IPS-18a (cell line): ENCODE data around the gene RYR1.
A peak's percentile ranks its signal among the peaks of the same experiment; 100 is the strongest.

Source experiments
- H3K27ac ChIP-seq: one replicate; pipeline ENCODE4 v1.5.1; 2013; ENCODE audit warnings: low read length
- H3K27me3 ChIP-seq: one replicate; pipeline ENCODE4 v1.6.1; 2013; ENCODE audit warnings: mild to moderate bottlenecking, low read length; ENCODE audit not compliant: control insufficient read depth, insufficient read depth
- H3K36me3 ChIP-seq: one replicate; pipeline ENCODE4 v1.6.1; 2013; ENCODE audit warnings: low read depth, low read length; ENCODE audit not compliant: control insufficient read depth
- H3K4me1 ChIP-seq: one replicate; pipeline ENCODE4 v1.6.1; 2013; ENCODE audit warnings: low read depth, low read length; ENCODE audit not compliant: control insufficient read depth
- H3K4me3 ChIP-seq: one replicate; pipeline ENCODE4 v1.5.1; 2013; ENCODE audit warnings: low read length
- H3K9ac ChIP-seq: one replicate; pipeline ENCODE4 v1.6.1; 2013; ENCODE audit warnings: mild to moderate bottlenecking, low read length, moderate library complexity
- H3K9me3 ChIP-seq: one replicate; pipeline ENCODE4 v1.6.1; 2013; ENCODE audit warnings: low read depth, low read length; ENCODE audit not compliant: control insufficient read depth

RYR1 gene

DNA sequence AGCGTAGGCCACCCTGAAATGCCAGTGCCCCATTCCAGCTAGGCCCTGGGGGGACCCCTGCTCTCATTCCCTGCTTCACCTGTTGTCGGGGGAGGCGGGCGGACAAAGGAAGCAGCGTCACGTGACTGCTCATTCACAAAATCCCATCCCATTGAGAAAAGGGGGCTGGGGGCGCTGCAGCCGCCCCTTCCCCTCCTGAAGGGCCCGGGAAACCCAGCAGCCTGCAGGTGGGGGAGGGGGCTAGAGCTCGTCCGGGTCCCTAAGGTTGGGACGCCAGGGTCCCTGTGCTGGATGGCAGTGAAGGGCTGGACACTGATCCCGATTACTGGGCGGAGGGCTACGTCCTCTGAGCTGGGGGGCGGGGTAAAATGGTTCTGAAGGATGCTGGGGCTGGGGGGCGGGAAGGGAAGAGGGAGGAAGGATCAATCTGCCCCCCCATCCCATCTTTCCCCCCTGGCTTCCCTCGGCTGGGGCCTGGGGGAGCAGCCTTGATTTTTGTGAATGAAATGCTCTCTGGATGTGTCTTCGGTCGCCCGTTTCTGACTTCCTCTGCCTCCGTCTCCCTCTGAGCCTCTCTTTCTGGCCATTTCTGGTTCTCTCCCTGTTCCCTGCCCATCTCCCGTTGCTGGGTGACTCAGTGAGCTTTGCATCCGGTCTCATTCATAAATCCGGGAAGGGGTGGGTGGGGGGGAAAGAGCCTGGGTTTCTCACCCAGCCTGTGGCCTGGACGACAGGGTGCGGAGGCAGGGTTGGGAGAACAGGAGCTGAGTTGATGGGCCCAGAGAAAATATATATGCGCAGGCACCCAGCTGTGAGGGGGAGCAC is 44.2 kb upstream of the RYR1 start:
- Histone ChIP-seq H3K36me3 (peaks cover 5% of the 10 kb centered on the region), H3K4me3 (peak overlapping the region; percentile 97), H3K4me1 (peaks cover 14% of the 10 kb centered on the region), H3K9ac (peak overlapping the region; percentile 87), H3K27ac (peak overlapping the region; percentile 73), H3K27me3 (no peaks in the 10 kb centered on the region), H3K9me3 (no peaks in the 10 kb centered on the region)

DNA sequence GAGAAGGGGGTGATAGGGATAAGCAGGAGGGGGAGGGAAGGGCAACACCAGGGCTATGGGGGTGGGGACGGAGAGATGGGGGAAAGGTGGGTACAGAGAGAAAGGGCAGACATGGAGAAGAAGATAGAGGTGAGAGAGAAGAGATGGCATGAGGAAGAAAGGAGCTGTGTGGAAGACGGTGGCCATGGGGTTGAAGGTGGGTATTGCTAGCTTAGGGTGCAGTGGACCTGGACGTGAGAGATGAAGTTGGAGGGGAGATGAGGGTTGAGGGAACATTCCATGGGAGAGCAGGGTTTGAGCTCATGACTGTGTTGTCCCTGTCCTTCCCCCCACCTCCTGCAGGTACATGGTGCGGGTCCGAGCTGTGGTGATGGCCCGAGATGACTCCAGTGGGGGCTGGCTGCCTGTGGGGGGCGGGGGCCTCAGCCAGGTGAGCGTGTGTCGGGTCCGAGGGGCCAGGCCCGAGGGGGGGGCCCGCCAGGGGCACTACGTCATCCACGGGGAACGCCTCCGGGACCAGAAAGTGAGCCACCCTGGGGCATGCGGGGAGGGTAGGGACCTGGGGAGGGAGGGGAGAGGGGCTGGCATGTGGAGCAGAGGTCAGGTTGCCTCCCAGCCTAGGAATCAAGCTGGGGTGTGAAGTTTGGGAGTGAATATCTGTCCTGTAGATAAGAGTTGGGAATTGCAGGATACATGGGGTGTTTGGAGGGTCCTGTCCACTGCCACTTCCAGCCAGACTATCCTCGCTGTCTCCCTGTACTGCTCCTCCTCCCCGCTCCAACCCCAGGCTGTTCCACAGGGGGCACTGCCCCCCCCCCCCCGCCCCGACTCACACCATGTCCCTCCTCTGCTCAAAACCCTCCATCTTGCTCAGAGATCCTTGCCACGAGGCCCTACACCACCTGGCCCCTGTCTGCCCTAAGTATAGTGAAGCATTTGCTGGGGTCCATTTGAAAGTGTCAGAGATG is 43.2 kb upstream of the RYR1 start:
- Histone ChIP-seq H3K4me3 (peak overlapping the region; percentile 97), H3K9ac (peak overlapping the region; percentile 87), H3K27ac (no peak overlapping the region), H3K9me3 (no peaks in the 10 kb centered on the region), H3K36me3 (peaks cover 5% of the 10 kb centered on the region), H3K27me3 (no peaks in the 10 kb centered on the region), H3K4me1 (peaks cover 14% of the 10 kb centered on the region)

GRCh38 chr19:38391911-38392464 is 41.5 kb upstream of the RYR1 start:
- Histone ChIP-seq H3K27ac (no peak overlapping the region), H3K4me1 (peaks cover 14% of the 10 kb centered on the region), H3K27me3 (peaks cover 6% of the 10 kb centered on the region), H3K36me3 (peaks cover 5% of the 10 kb centered on the region), H3K4me3 (no peak overlapping the region), H3K9ac (no peak overlapping the region), H3K9me3 (no peaks in the 10 kb centered on the region)

GRCh38 chr19:38392707-38393308 is 40.7 kb upstream of the RYR1 start:
- peaks cover 14% of the 10 kb centered on the region for H3K27me3 ChIP-seq
- no peak overlapping the region for H3K4me3 ChIP-seq
- H3K4me1 ChIP-seq, result peaks cover 14% of the 10 kb centered on the region
- H3K9ac ChIP-seq, result no peak overlapping the region
- H3K27ac ChIP-seq, result no peak overlapping the region
- H3K9me3 ChIP-seq, result no peaks in the 10 kb centered on the region
- H3K36me3 ChIP-seq, result peaks cover 5% of the 10 kb centered on the region

- Histone ChIP-seq H3K9me3 (no peaks in the 10 kb centered on the region), H3K27me3 (peaks cover 29% of the 10 kb centered on the region), H3K4me3 (peak overlapping the region; percentile 28), H3K4me1 (peaks cover 14% of the 10 kb centered on the region), H3K27ac (no peak overlapping the region), H3K36me3 (peaks cover 5% of the 10 kb centered on the region), H3K9ac (no peak overlapping the region)
Observed at GRCh38 chr19:38394488-38394887, 39.0 kb upstream of the RYR1 start.

- H3K9ac ChIP-seq, result no peak overlapping the region
- no peak overlapping the region for H3K27ac ChIP-seq
- H3K27me3 ChIP-seq, result peaks cover 40% of the 10 kb centered on the region
- H3K36me3 ChIP-seq, result peaks cover 5% of the 10 kb centered on the region
- H3K4me3 ChIP-seq, result no peak overlapping the region
- peaks cover 11% of the 10 kb centered on the region for H3K4me1 ChIP-seq
- no peaks in the 10 kb centered on the region for H3K9me3 ChIP-seq
Observed at GRCh38 chr19:38395381-38396114, 37.9 kb upstream of the RYR1 start.

DNA sequence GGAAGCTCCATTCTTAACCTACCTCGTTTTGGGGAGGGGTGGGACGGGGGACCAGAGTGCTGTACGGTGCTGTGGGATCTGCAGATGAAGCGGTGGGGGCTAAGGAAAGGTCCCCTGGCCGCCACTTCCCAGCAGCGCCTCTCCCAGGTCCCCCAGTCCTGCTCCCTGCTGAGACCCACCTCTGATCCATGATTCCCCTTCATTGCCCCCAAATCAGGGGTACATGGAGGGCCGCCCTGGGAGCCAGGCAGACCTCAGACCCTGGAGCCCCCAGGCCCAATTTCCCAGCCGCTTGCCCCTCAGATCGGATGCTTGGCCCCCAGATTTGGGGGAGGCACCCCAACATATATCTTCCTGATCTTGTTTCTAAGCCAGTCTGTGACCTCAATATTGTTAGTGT is 34.4 kb upstream of the RYR1 start:
- no peak overlapping the region for H3K4me3 ChIP-seq
- H3K4me1 ChIP-seq, result no peaks in the 10 kb centered on the region
- H3K27me3 ChIP-seq, result peaks cover 58% of the 10 kb centered on the region
- H3K27ac ChIP-seq, result no peak overlapping the region
- H3K9me3 ChIP-seq, result no peaks in the 10 kb centered on the region
- H3K36me3 ChIP-seq, result no peaks in the 10 kb centered on the region
- no peak overlapping the region for H3K9ac ChIP-seq

GRCh38 chr19:38399537-38399936 is 34.0 kb upstream of the RYR1 start:
- H3K4me1 ChIP-seq, result no peaks in the 10 kb centered on the region
- H3K27ac ChIP-seq, result no peak overlapping the region
- H3K4me3 ChIP-seq, result no peak overlapping the region
- H3K9ac ChIP-seq, result no peak overlapping the region
- peaks cover 61% of the 10 kb centered on the region for H3K27me3 ChIP-seq
- no peaks in the 10 kb centered on the region for H3K9me3 ChIP-seq
- H3K36me3 ChIP-seq, result no peaks in the 10 kb centered on the region

DNA sequence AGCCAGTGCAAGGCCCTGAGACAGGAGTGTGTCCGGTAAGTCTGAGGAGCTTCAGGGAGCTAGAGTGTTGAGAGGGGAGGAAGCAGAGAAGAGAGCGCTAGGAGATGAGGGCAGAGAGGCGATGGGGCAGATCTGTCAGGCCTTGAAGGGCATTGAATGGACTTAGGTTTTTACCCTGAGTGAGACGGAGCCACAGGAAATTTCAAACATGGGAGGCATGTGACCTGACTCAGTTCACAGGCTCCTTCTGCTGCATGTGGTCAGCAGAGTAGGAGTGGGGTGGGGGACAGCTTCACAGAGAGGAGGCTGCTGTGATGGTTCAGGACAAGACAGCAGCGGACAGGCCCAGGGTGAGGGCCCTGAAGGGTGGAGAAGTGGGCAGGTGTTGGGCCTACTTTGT is 33.1 kb upstream of the RYR1 start:
- no peaks in the 10 kb centered on the region for H3K9me3 ChIP-seq
- no peak overlapping the region for H3K9ac ChIP-seq
- peaks cover 61% of the 10 kb centered on the region for H3K27me3 ChIP-seq
- no peaks in the 10 kb centered on the region for H3K36me3 ChIP-seq
- H3K27ac ChIP-seq, result no peak overlapping the region
- no peak overlapping the region for H3K4me3 ChIP-seq
- H3K4me1 ChIP-seq, result no peaks in the 10 kb centered on the region

GRCh38 chr19:38401148-38401547 is 32.3 kb upstream of the RYR1 start:
- Histone ChIP-seq H3K4me1 (no peaks in the 10 kb centered on the region), H3K4me3 (no peak overlapping the region), H3K27ac (no peak overlapping the region), H3K9me3 (no peaks in the 10 kb centered on the region), H3K36me3 (no peaks in the 10 kb centered on the region), H3K9ac (no peak overlapping the region), H3K27me3 (peaks cover 61% of the 10 kb centered on the region)

- Histone ChIP-seq H3K4me1 (no peaks in the 10 kb centered on the region), H3K9ac (no peak overlapping the region), H3K9me3 (no peaks in the 10 kb centered on the region), H3K4me3 (peak overlapping the region; percentile 28), H3K27ac (no peak overlapping the region), H3K36me3 (no peaks in the 10 kb centered on the region), H3K27me3 (peaks cover 49% of the 10 kb centered on the region)
Observed at GRCh38 chr19:38402623-38402966, 30.9 kb upstream of the RYR1 start.
